Measurements from ENCODE around the gene ATL3.

GRCh38 chr11:63609971-63610580 lies 61.1 kb downstream of the ATL3 start:
- TF ChIP-seq EZH2 (IDR thresholded peaks at IDR 0.05) (no peak), POLR2AphosphoS5 (IDR thresholded peaks at IDR 0.05; ENCODE audit: borderline replicate concordance, low read depth, low read length) (no peak), FOXP2 (optimal IDR thresholded peaks at IDR 0.05; ENCODE audit: control extremely low read depth, extremely low read length, insufficient read depth) (no peak)
